Midbrain (tissue), 1 donor: Measurements from ENCODE around the gene CNIH3.

ENCODE experiments used
- DNase-seq: peaks from one replicate; lab custom pipeline; 2025; lab: John Stamatoyannopoulos, UW

Gene CNIH3

DNA sequence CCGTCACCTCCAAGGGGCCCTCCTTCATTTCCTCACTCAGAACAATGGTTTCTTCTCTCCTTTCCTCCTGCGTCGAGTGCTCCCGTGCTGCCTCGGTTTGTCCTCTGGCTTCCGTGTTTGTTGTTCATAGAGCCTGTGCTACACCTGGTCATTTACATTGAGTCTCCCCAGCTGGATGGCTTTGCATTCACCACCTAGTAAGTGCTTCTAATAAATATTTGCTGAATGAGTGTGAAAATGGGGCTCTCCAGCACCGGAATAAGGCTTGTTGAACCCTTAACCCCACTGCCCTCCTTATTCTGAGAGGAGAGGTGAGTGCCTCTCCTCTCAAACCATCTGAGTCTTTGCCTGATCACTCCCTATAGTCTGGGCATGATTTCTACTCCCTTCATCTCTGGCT lies 104.9 kb downstream of the CNIH3 start:
- no peak for DNase-seq

DNA sequence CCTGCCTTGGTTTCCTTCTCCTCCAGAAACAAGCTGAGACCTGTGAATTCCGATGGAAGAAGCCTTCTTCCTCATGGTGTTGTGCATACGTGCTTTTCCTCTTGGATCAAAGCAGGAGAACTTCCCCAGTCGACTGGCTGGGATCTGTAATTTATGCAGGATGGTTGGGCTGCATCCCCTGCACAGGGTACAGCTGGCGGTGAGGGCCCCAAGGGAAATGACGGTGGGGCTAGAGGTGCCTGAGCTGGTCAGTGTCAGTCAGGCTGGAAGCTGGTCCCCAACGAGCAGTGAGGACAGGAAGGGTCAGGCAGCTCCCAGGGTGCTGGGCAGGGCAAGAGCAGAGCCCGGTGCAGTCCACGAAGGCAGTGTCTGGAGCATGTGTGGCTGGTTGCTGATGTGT lies 106.7 kb downstream of the CNIH3 start:
- DNase-seq, result no peak

DNA sequence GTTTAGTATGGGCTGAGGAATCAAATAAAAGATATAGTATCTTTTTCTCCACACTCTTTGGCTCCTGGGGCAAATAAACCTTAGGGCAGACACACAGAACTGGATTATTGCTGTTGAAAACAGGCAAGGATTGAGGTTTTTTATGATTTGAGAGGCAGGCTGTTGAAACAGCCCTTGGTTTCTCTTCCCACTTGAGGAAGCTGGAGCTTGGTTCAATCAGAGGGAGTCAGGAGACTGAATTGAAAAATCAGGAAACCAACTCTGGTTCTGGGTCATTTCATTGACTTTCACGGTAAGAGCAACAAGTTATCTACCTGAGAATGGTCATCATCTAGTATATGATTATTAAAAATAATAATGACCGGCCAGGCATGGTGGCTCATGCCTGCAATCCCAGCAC lies 108.4 kb downstream of the CNIH3 start:
- DNase-seq, result no peak

DNA sequence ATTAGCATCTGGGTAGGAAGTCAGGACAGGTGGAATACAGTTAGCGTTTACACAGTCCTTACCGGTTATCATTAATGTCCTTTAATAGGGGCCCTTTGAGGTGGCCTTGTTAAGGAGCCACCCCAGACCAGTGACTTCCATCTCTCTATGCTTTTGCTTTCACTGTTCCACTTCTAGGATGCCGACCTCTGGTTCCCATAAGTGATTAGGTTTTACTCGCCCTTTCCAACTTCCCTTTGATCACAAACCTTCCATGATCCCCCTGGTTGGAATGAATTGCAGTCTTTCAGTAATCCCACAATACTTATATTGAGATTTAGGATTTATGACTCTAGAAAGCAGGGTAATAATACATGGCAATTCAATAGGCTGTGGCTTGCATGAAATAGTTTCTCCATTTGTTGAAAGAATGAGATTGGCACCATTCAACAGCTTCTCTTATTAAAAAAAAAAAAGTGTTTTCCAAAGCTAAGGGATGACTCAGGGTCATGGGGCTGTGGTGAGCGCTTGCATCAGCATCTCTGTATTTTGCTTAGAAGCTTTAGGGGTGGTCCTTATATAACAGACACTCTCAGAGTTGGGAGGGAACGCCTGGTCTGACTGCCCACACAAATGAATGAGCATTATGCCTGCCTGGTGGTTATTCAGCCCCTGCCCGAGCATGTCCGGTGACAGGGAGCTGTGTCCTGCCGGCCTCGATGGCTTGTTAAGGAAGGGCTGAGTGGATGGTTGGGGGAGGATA lies 110.5 kb downstream of the CNIH3 start:
- no peak for DNase-seq

DNA sequence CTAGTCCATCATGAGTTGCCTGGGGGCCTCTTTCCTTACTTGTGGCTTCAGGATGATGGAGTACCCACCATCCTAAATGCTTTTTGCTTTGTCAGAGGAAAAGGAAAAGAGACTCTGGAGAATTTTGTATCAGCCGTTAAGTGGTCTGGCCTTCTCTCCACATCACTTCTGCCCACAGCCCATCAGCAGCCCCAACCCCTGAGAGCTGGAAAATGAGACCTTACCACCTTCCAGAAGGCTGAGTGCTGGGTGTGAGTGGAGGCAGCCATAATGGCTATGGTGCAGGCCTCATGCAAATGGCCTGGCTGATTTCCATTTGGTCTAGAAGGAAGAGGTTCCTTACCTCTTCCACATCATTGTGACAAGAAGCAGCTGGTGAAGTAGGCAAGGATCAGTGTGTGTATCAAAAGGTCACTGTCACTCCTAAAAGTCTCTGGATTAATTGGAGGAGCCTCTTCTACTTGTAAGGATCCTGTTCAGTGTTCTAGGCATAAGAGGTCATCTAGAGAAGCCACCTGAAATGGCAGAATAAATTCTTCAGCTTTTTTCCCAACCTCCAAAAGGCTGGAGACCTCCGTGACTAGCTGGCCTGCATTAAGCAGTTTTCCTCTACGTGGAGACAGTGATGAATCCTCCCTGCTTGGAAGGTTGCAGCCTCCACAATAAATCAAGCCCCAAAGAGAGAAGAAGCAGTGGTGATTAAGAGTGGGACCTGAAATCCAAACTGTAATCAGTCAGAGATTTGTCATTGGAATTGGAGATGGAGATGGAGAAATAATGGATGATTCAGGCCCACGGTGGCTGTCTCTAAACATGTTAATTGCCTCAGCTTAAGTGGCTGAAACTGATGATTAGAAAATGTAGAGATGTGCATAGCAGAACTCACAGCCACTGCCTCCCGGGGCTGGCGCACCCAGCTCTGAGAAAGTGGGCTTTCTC lies 111.5 kb downstream of the CNIH3 start:
- no peak for DNase-seq

DNA sequence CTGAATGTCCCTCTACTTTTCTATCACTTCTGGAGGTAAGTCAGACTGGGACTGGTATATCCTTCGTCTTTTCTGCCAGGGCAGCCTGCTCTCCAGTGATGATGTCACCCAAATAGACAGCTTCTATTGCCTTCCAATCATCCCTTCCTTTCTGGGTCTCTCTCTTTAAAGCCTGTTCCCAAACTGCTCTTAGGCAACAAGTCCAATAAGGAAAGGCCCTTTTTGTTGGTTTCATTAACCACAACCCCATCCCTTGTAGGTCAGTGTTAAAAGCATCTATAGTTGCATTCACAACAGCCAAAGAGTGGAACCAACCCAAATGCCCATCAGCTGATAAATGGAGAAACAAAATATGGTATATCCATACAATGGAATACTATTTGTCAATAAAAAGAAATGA lies 114.4 kb downstream of the CNIH3 start:
- DNase-seq, result no peak

DNA sequence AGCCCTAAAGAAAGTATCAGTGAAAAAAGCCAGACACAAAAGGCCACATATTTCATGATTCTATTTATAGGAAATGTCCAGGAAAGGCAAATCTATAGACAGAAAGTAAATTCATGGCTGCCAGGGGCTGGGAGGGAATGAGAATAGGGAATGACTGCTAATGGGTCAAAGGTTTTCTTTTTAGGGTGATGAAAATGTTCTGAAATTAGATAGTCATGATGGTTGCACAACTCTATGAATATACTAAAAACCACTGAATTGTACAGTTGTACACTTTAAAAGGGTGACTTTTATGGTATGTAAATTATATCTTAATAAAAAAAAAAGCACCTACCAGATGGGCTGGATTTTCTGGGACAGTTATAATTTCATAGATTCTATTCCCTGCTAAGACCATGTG lies 114.8 kb downstream of the CNIH3 start:
- DNase-seq, result no peak

DNA sequence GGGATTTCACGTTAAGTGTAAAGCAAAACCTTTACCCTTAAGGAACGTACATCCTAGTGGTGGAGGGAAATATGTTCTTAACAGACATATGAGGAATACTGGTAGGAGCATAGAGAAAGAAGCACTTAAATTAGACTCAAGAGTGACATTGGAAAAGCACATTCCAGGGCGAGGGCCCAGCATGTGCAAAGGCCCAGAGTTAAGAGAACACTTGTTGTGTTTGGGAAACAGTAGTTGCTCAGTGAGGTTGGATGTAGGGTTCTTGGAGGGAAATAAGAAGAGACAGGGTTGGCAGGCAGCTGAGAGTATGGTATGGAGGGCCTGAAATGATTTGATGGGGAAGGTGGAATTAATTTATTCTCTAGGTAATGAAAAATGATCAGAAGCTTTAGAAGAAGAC lies 115.5 kb downstream of the CNIH3 start:
- no peak for DNase-seq

DNA sequence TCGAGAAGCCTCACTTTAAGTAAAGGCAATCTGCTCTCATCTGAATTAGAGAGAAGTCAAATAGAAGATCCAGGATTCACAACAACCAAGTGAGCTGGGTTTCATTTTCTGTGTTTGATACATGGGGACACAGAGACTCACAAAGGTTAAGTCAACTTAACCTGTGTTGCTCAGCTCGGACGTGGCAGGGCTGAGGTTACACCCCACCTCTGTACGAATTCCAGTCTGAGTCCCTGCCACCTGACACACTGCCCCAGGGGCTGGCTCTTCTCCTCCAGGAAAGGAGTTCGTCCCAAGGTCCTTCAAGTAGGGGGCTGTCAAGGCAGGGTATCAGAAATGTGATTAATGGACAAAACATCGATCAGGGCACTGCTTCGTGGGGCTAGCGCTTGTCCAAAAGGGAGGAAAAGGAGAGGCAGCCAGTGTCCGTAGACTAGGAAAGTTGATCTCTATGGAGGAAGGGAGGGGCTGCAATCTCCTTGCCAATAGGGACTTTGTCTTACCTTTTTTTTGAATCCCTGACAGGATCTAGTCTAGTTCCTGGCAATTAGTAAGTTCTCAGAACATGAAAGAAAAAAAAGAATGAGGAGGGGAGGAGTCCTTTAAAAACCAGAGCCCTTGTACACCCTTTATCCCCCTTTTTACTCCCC lies 116.4 kb downstream of the CNIH3 start:
- DNase-seq, result no peak

DNA sequence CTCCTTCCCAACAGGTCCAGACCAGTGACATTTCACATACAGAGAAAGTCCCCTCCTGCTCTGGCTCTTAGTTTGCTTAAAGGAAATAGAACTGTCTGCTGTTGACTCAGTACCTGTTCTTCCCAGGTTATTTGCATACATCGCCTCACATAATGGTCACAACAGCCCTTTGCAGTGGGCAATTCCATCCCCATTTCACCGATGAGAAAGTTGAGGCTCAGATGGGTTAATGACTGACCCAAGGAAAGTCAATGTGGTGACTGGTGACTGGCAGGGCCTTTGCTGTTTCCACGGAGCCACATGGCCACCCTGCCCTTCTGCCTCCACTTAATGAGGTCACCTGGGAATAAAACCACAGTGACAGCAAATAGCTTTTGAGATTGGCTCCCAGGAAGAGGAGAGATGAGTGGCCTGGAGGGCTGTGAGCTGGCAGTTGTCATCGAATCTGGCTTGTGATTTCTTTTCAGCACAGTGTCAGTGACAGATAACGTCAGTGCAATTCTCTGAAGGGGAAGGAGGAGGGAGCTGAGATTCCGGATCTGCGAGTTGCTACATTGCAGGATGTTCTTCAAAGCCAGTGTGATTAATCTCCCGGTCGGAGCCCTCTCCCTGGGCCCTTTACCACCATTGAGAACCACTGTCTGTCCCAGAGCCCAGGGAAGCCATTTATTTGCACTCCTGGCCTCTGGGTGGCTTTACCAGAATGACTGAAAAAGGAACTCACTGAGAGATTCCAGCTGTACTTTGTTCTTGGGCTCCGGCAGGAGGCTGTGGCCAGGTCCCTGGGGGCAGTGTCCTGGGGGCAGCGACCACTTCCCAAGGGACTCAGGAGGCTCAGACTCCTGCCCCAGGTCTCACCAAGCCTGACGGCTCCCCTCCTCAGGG lies 117.2 kb downstream of the CNIH3 start:
- no peak for DNase-seq

DNA sequence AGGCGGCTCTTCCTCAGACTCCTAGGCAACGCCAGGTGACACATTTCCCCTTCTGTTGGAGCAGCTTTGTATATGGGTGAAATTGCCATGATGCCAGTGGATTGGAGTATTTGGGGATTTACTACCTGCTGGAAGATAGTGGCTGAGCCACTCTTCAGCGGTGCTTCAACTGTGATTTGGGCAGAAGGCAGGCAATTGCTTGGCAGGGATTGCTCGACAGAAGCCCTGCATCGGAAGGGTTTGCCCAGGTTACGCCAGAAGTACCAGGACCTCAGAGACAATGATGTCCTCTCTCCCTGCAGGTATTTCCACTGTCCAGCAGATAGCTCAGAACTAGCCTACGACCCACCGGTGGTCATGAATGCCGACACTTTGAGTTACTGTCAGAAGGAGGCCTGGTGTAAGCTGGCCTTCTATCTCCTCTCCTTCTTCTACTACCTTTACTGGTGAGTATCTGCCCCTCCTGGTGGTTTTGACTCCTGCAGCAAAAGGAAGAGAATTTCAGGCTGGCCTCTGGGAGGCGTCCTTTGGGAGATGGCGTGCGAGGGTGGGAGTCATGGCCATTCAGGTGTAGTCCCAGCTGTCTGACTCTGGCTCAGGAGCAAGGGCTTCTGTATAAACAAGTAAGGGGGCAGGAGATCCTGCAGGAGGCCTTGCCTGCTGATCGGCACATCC lies 118.3 kb downstream of the CNIH3 start:
- no peak for DNase-seq

DNA sequence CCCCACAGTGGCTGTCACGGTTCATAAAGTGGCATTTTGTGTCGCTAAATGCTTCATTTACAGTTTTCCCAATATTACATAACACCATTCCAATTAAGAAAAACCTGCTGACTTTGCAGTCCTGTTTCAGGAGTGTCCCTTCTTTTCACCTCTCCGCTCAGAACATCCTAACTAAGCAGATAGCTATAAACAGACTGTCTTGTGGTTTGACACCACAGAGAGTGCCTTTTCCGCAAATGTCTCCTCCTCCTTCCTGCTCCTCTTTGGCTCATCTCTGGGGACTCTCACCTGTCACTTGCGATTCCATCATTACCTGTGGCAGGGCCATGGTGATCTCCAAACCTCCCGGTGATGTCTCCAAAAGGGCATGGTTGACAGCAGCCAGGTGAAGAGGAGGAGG lies 119.0 kb downstream of the CNIH3 start:
- DNase-seq, result no peak

DNA sequence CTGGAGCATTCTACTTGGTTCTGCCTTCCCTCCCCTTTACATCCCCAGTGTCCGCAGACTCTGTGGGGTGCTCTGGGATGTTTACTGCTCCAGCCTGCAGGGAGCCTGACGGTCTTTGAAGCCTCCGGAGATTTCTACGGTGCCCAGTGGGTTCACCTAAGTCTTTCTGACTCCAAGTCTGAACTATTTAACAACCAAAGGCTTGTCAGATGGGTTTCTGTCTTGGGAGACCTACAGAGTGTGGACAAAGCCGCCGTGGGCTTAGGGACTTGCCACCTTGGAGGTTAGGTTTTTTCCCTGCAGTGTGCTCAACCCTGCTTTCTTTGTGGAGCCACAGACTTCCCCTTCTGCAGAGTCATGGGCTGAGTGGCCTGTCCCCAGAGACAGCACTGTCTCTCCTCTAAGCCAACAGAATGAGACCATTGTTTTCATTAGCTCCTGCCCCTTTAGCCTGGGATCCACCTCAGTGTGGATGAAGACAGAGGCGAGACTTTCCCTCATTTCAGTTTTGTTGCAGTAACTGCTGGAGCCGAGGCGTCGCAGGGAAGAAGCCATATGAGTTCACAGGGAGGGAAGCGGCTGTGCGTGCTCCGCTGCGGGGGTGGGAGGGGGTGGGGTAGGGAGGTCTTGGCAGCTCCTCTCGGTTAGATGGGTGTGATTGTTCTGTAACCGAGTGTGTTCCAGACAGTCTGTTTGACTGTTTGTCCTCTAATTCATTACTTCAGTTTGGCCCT lies 120.7 kb downstream of the CNIH3 start:
- peak; percentile 45 for DNase-seq

DNA sequence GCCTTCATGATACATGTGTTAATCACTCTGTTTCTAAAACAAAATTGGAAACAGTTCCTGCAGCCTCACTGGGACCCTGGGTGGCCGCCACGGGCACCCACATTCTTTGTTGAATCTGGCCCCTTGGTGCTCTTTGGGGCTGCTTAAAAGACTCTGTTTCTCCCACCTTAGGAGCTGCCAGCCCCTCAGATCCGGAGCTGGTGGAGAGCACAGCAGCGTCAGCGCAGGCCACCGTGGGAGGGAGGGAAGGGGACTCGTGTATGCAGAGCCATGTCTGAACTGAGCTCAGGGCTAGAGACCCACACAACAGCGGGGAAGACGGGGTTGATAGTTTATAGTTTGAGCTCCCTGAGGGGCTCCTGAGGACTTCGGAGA lies 121.2 kb downstream of the CNIH3 start:
- DNase-seq, result no peak

DNA sequence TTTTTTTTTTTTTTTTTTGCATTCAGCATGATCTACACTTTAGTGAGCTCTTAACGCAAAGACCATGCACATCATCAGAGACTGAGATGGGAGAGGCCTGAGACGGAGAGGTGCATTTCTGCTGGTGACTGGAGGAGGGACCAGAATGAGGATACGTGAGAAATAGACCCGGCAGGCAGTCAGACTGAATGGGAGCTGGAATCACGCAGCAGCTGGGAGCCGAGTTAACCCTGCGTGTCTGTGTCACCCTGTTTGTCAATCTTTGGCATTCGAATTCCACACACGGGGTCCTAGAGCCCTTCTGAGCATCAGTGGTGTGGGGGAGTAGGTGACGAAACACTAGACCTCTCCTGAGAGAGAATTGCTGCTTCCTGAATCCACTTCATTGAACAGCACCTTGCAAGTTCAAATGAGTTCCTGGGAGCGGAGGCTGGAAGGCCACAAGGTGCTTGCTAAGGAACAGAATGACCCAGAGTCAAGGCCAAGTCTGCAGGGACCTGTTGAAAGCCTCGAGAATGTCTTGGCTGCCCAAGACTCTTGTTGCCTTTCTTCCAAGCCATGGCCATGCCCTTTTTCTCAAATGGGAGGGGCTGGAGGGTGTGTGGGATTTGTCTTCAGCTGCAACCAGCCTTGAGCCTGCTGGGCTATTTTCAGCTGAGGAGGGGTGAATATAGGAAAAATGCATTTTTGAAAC lies 123.3 kb downstream of the CNIH3 start:
- DNase-seq, result no peak

DNA sequence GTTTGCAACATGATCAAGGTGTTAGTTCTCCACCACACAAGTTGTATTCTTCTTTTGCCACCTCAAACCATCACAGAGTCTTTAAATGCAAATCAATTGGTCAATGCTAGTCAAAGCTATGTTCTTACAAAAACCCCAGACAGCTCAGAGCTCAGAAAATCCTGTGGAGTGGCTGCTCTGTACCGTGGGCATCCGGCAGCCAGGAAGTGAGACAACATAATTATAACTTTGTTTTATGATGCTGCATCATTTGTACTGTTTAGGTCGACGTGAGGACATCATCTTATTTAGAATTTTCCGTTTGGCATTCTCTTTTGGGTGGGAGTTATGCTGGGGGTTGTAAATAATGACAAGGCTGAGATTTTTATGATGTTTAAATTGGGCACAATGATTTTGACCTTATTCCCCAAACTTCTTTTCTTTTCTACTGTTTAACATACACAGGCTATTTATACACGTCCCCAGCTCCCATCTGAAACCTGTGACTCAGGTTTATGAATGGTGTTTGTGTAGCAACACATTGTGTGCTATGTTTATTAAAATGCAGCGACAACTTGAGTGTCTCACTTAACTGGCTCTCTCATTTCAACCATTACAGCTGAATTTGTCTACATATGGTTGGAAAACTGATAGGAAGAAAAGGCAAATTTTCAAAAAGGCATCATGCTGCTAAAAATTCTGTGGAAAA lies 124.0 kb downstream of the CNIH3 start:
- DNase-seq, result no peak

DNA sequence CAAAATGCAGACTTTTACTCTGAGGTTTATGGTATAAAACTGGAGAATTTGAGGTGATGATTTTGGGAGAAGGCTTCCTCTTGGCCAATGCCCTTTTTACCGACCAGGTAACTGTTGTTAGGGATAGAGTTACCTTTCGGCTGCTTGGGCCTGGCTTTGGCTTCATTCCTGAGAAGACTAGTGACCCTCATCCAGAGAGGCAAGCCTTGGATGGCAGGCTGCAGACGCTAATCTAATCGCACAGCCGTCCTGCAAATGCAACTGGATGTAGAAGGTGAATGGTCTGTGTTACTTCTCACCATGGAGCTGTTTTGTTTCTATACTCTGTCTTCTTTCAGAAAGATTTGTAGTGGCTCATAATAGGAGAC lies 124.6 kb downstream of the CNIH3 start:
- DNase-seq, result no peak

DNA sequence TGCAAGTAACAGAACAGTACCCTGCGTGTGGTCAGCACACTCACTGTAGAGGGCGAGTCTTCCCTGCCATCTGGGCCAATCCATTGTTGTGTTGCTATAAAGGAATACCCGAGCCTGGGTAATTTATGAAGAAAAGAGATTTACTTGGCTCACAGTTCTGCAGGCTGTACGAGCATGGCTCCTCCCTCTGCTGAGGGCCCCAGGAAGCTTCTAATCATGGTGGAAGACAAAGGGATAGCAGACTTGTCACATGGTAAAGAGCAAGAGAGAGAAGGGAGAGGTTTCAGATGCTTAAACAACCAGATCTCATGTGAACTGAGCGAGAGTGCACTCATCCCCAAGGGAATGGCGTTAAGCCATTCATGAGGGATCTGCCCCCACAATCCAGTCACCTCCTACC lies 126.2 kb downstream of the CNIH3 start:
- no peak for DNase-seq

DNA sequence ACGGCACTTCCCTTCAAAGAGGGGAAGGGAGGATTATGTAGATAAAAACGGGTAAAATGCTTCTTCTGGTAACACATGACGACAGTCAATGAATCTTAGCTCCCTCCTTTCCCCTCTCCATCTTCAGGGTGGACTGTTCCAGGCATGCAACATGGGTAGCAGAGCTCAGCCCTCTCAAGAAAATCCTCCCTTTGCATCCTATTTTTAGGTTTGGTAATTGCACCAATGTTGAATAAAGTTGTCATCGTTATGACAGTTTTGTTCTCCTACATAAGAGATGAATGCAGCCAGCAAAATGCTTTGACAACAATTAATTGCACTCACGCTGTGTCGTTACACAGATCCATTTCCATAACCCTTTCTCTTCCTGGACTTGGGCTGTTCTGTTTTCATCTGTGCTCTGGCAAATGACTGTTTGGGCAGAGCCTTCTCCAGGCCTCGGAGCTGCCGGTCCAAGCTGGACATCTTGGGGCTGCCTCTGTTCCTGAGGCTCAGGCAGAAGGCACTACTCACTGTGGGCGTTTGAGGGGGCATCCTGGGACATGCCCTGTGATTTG lies 127.6 kb downstream of the CNIH3 start:
- DNase-seq, result no peak
